ENCODE measurements around the gene UCK1. TPM values are rescaled to one million over a fixed set of nuclear protein-coding genes. Genes with fewer than 3 reads are reported as not detected.

UCK1 gene
- total and polyA plus RNA-seq, 11 donors: 16.4 to 45.1 (median 24.9) TPM

DNA sequence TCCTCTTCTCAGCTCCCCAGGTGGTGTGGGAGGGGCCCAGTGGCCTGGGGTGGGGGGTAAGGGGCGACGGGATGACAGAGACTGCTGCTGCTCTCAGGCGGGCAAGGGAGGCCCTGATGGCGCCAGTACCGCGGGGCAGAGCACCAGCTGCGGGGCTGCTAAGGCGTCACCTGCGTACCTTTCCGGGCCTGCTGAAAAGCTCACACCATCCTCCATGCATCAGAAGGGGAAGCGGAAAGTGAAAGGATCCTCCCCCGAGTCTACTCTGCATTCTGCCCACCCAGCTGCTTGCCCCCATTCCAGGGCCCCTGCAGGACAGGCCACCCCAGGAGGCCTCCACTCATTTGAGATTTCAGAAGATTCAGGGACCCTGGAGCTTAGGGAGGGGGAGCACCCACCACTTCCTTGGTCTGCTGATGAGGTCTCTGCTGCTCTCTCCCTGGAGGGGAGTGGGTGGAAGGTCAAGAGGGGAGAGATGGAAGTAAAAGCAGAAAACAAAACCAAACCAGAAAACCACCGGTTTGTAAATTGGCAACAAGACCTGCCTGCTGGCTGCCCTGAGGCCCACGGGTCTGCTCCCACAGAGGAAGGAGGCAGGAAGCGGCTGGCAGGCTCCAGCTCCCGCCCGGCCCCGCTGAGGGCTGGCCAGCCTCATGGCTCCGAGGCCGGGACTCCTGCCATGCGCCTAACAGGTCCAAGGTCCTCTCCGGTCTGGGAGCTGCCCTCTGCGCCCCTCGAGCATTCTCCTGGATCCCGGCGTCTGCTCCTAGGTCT lies 47.9 kb upstream of the UCK1 start:
- no peaks in the 10 kb centered on the region for H3K9me3 ChIP-seq
- TF ChIP-seq POLR2A (IDR thresholded peaks at IDR 0.05): no peak
- TF ChIP-seq, protein P1, sequence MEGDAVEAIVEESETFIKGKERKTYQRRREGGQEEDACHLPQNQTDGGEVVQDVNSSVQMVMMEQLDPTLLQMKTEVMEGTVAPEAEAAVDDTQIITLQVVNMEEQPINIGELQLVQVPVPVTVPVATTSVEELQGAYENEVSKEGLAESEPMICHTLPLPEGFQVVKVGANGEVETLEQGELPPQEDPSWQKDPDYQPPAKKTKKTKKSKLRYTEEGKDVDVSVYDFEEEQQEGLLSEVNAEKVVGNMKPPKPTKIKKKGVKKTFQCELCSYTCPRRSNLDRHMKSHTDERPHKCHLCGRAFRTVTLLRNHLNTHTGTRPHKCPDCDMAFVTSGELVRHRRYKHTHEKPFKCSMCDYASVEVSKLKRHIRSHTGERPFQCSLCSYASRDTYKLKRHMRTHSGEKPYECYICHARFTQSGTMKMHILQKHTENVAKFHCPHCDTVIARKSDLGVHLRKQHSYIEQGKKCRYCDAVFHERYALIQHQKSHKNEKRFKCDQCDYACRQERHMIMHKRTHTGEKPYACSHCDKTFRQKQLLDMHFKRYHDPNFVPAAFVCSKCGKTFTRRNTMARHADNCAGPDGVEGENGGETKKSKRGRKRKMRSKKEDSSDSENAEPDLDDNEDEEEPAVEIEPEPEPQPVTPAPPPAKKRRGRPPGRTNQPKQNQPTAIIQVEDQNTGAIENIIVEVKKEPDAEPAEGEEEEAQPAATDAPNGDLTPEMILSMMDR (IDR thresholded peaks at IDR 0.05): no peak
- 73 to 81% (median 78%) methylated on average over 16 to 26 of the region's 26 CpGs for WGBS, 4 donors
- H3K27me3 ChIP-seq: no peaks in the 10 kb centered on the region
- DNase-seq (peak in 1 of 5 donors; percentile 18), ATAC-seq (no peak)
- peaks cover 0 to 99% (median 88%) of the 10 kb centered on the region in 9 donors for H3K36me3 ChIP-seq
- intact Hi-C loops (cut with DNase I): loop anchor here in 1 of 10 donors (10.0 kb wide), 1 partner anchor 214 kb away; no protein-coding TSS in a partner anchor
- no peak overlapping the region for H3K4me3 ChIP-seq
- peaks cover 0 to 22% (median 8%) of the 10 kb centered on the region in 12 donors for H3K4me1 ChIP-seq
- peak overlapping the region in 1 of 12 donors; percentile 55 for H3K27ac ChIP-seq

DNA sequence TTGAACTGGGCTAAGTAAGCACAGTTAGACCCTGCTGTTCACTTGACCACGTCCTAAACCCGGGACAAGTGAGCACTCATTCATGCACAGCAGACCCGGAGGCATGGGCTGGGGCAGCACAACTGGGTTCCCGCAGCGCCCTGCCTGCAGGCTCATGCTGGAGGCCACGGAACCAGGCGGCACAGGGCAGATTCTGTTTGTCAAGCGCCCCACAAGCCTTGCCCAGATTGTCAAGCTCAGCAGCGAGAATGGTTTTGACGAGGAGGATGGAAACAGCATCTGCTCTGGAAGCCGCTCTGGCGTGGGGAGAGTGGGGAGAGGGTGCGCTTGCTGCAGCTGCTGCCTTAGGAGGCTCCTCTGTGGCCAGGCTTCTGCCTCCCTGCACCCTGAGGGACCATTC lies 47.0 kb upstream of the UCK1 start:
- H3K27ac ChIP-seq: peak overlapping the region in 1 of 12 donors; percentile 55

DNA sequence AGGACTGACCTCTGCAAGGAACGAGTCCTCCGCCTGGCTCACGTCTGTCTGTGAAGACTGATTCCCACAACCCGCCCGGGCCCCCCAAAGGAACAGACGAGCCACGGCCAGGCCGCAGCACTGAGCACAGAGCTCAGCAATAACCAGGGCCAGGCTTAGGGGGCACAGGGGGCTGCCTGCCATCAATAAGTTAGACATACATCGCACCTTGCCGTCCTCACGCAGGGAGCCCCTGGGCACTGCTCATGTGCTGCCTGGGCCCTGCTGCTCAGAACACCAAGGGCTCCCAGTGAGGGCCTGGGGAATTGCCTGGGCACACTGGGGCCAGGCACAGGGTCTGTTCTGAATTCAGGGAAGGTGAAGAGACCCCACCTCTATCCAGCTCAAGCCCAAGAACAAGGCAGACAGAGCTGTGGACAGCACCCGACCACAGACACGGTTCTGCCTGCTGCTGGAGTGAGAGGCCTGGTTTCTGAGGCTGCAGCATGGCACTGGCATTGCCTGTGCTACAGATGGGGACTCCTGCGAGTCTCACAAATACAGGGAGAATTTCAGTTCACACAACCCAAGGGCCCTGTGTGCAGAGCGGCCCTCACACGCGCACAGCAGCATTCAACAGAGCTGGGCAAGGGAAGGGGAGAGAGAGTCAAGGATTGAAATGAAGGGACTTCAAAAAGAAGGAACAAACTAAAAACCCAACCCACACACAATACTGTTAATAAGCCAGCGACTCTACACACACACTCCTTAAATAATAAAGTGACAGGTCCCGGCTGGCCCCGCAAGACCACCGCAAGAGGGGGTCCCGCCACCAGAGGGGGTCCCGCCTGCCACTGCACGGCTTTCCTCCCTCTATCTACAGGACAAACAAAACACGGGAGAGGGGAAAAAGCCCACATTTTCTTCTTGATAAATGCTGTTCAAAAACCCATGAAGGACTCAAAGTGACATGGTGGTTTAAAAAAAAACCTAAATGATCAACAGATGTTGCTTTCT lies 46.2 kb upstream of the UCK1 start:
- no peak overlapping the region for H3K27ac ChIP-seq
- no peak for TF ChIP-seq POLR2A (IDR thresholded peaks at IDR 0.05)
- TF ChIP-seq, protein P1 (IDR thresholded peaks at IDR 0.05): no peak
- H3K9me3 ChIP-seq: no peaks in the 10 kb centered on the region
- intact Hi-C loops (cut with DNase I): loop anchor here in 1 of 10 donors (10.0 kb wide), 1 partner anchor 213 kb away; no protein-coding TSS in a partner anchor
- peaks cover 0 to 95% (median 80%) of the 10 kb centered on the region in 9 donors for H3K36me3 ChIP-seq
- no peak for ATAC-seq
- DNase-seq: no peak
- no peak overlapping the region for H3K4me3 ChIP-seq
- WGBS, 4 donors: 88 to 90% (median 89%) methylated on average over 20 to 25 of the region's 25 CpGs
- H3K4me1 ChIP-seq: peaks cover 0 to 22% (median 8%) of the 10 kb centered on the region in 12 donors
- no peaks in the 10 kb centered on the region for H3K27me3 ChIP-seq

More for the DNA sequence above, 47.0 kb upstream of the UCK1 start:
- DNase-seq (no peak), ATAC-seq (no peak)
- WGBS, 4 donors: 91 to 95% (median 94%) methylated on average over 13 of the region's 13 CpGs
- Histone ChIP-seq H3K9me3 (no peaks in the 10 kb centered on the region), H3K36me3 (peaks cover 0 to 95% (median 80%) of the 10 kb centered on the region in 9 donors), H3K4me1 (peaks cover 0 to 22% (median 8%) of the 10 kb centered on the region in 12 donors), H3K4me3 (no peak overlapping the region), H3K27me3 (no peaks in the 10 kb centered on the region)
- TF ChIP-seq, protein P1 (IDR thresholded peaks at IDR 0.05): no peak
- TF ChIP-seq POLR2A (IDR thresholded peaks at IDR 0.05): no peak
- intact Hi-C loops (cut with DNase I): loop anchor here in 1 of 10 donors (10.0 kb wide), 1 partner anchor 213 kb away; no protein-coding TSS in a partner anchor
